NCI-H2081 treated with DMSO at 0.1 percent for 48 hours (cell line): ENCODE results near the gene XYLT1.

ENCODE experiments used
- DNase-seq: peaks from one replicate; lab custom pipeline; 2025; lab: John Stamatoyannopoulos, UW

XYLT1 gene

GRCh38 chr16:17459903-17460521, 10.7 kb downstream of the XYLT1 start:
- DNase-seq: no peak

GRCh38 chr16:17457997-17458396, 12.8 kb downstream of the XYLT1 start:
- no peak for DNase-seq

GRCh38 chr16:17457513-17457912, 13.2 kb downstream of the XYLT1 start:
- no peak for DNase-seq

GRCh38 chr16:17454162-17454730, 16.5 kb downstream of the XYLT1 start:
- DNase-seq: no peak

GRCh38 chr16:17453364-17454038, 17.3 kb downstream of the XYLT1 start:
- DNase-seq: no peak

GRCh38 chr16:17452922-17453321, 17.8 kb downstream of the XYLT1 start:
- no peak for DNase-seq

GRCh38 chr16:17451843-17452242, 18.9 kb downstream of the XYLT1 start:
- DNase-seq: no peak

- no peak for DNase-seq
Observed at GRCh38 chr16:17450291-17450690, 20.5 kb downstream of the XYLT1 start.

- DNase-seq: no peak
Observed at GRCh38 chr16:17448640-17449638, 21.8 kb downstream of the XYLT1 start.

- DNase-seq: no peak
Observed at GRCh38 chr16:17447101-17447569, 23.6 kb downstream of the XYLT1 start.

- no peak for DNase-seq
Observed at GRCh38 chr16:17446661-17447060, 24.1 kb downstream of the XYLT1 start.

GRCh38 chr16:17445421-17445820, 25.3 kb downstream of the XYLT1 start:
- DNase-seq: no peak

GRCh38 chr16:17444658-17445057, 26.1 kb downstream of the XYLT1 start:
- DNase-seq: no peak

- no peak for DNase-seq
Observed at GRCh38 chr16:17440131-17440530, 30.6 kb downstream of the XYLT1 start.

GRCh38 chr16:17439580-17439979, 31.2 kb downstream of the XYLT1 start:
- DNase-seq: no peak

- no peak for DNase-seq
Observed at GRCh38 chr16:17437981-17438380, 32.8 kb downstream of the XYLT1 start.

- no peak for DNase-seq
Observed at GRCh38 chr16:17437127-17437720, 33.5 kb downstream of the XYLT1 start.

GRCh38 chr16:17435318-17435717, 35.4 kb downstream of the XYLT1 start:
- DNase-seq: no peak

GRCh38 chr16:17433577-17434451, 36.9 kb downstream of the XYLT1 start:
- DNase-seq: no peak

GRCh38 chr16:17432901-17433576, 37.7 kb downstream of the XYLT1 start:
- no peak for DNase-seq
